Hippocampal formation (tissue), 2 donors: ENCODE data around the gene ERC1.
A peak's percentile ranks its signal among the peaks of the same experiment; 100 is the strongest.

ENCODE experiments used
- DNase-seq, 2 donors: peaks; one replicate each; lab custom pipeline; 2025; lab: John Stamatoyannopoulos, UW

The ERC1 gene

GRCh38 chr12:1533205-1533601, 542.2 kb downstream of the ERC1 start:
- no peak for DNase-seq

GRCh38 chr12:1533602-1534304, 542.7 kb downstream of the ERC1 start:
- no peak for DNase-seq

- DNase-seq = no peak
Observed at GRCh38 chr12:1534748-1535147, 543.7 kb downstream of the ERC1 start.

GRCh38 chr12:1536817-1537216, 545.8 kb downstream of the ERC1 start:
- DNase-seq = no peak

- DNase-seq = no peak
Observed at GRCh38 chr12:1539135-1539534, 548.1 kb downstream of the ERC1 start.

GRCh38 chr12:1540690-1541089, 549.7 kb downstream of the ERC1 start:
- no peak for DNase-seq

GRCh38 chr12:1542599-1542998, 551.6 kb downstream of the ERC1 start:
- DNase-seq = no peak

- DNase-seq = peak; percentile 1
Observed at GRCh38 chr12:1544996-1545700, 554.1 kb downstream of the ERC1 start.
